Gastroesophageal sphincter (tissue), 3 donors: ENCODE measurements around the gene MXRA7.

Experiments
- CTCF ChIP-seq, 4 experiments: fragments of 200-600 bp in 2 of 4; fragments of 450-650 bp in 2 of 4; sonication (generic) in 1 of 4; IDR thresholded peaks; one replicate each; pipeline ENCODE4 v1.5.1; 2017 to 2019; ENCODE audit warnings: antibody characterized with exemption in 4 of 4, mild to moderate bottlenecking in 2 of 4, moderate library complexity in 2 of 4
- EP300 ChIP-seq: sonication (generic); formaldehyde crosslinking; IDR thresholded peaks from one replicate; pipeline ENCODE4 v1.6.1; 2017; ENCODE audit warnings: antibody characterized with exemption, mild to moderate bottlenecking
- POLR2A ChIP-seq, 2 donors: fragments of 450-650 bp; IDR thresholded peaks; one replicate each; pipeline ENCODE4 v1.6.1; 2017; ENCODE audit warnings: antibody characterized with exemption in 2 of 2, mild to moderate bottlenecking in 2 of 2, moderate library complexity in 1 of 2
- POLR2AphosphoS5 ChIP-seq: sonication (generic); formaldehyde crosslinking; IDR thresholded peaks from one replicate; pipeline ENCODE4 v1.6.1; 2017; ENCODE audit warnings: antibody characterized with exemption

GRCh38 chr17:76700270-76700616 lies 10.5 kb downstream of the MXRA7 start:
- TF ChIP-seq CTCF (IDR thresholded peaks at IDR 0.05): no peak
- TF ChIP-seq POLR2A (IDR thresholded peaks at IDR 0.05): no peak
- TF ChIP-seq EP300: no peak
- no peak for TF ChIP-seq POLR2AphosphoS5
